ENCODE data around the gene DNMT3A.

The DNMT3A gene

GRCh38 chr2:25369876-25370275 is 28.2 kb upstream of the DNMT3A start:
- POLR2A ChIA-PET, result no interaction called here
- no peak for TF ChIP-seq CTCF (IDR thresholded peaks at IDR 0.05; ENCODE audit: insufficient read depth, low read length, missing control alignments)
- CTCF ChIA-PET, result interaction anchor here (11.1 kb wide), 1 partner anchor 9 kb away, joined by 184 read pairs; no protein-coding TSS in a partner anchor
- H3K4me3 ChIP-seq (ENCODE audit: low read depth, low read length), result no peak overlapping the region
- DNase-seq (ENCODE audit: low read depth, low spot score), result no peak

GRCh38 chr2:25369439-25369838 is 27.7 kb upstream of the DNMT3A start:
- ChIA-PET CTCF (interaction anchor here (5.4 to 11.1 kb wide), 2 partner anchors 7 to 9 kb away, joined by 80 to 184 read pairs; no protein-coding TSS in a partner anchor), POLR2A (no interaction called here)
- TF ChIP-seq CTCF (IDR thresholded peaks at IDR 0.05; ENCODE audit: insufficient read depth, low read length, missing control alignments), result no peak
- no peak overlapping the region for H3K4me3 ChIP-seq (ENCODE audit: low read depth, low read length)
- no peak for DNase-seq (ENCODE audit: low read depth, low spot score)

- no peak for DNase-seq (ENCODE audit: low read depth, low spot score)
- TF ChIP-seq CTCF (IDR thresholded peaks at IDR 0.05; ENCODE audit: insufficient read depth, low read length, missing control alignments), result no peak
- POLR2A ChIA-PET, result no interaction called here
- CTCF ChIA-PET, result interaction anchor here (5.4 to 11.1 kb wide), 2 partner anchors 7 to 8 kb away, joined by 80 to 184 read pairs; no protein-coding TSS in a partner anchor
- H3K4me3 ChIP-seq (ENCODE audit: low read depth, low read length), result no peak overlapping the region
Observed at GRCh38 chr2:25368660-25369059, 26.9 kb upstream of the DNMT3A start.

- ChIA-PET CTCF (interaction anchor here (5.4 kb wide), 1 partner anchor 9 kb away, joined by 80 read pairs; no protein-coding TSS in a partner anchor), POLR2A (no interaction called here)
- no peak for TF ChIP-seq CTCF (IDR thresholded peaks at IDR 0.05; ENCODE audit: insufficient read depth, low read length, missing control alignments)
- no peak for DNase-seq (ENCODE audit: low read depth, low spot score)
- no peak overlapping the region for H3K4me3 ChIP-seq (ENCODE audit: low read depth, low read length)
Observed at GRCh38 chr2:25367296-25367695, 25.6 kb upstream of the DNMT3A start.

- no peak overlapping the region for H3K4me3 ChIP-seq (ENCODE audit: low read depth, low read length)
- no peak for TF ChIP-seq CTCF (IDR thresholded peaks at IDR 0.05; ENCODE audit: insufficient read depth, low read length, missing control alignments)
- DNase-seq (ENCODE audit: low read depth, low spot score), result no peak
- ChIA-PET CTCF (interaction anchor here (5.4 kb wide), 1 partner anchor 9 kb away, joined by 80 read pairs; no protein-coding TSS in a partner anchor), POLR2A (no interaction called here)
Observed at GRCh38 chr2:25366629-25367028, 24.9 kb upstream of the DNMT3A start.

GRCh38 chr2:25365241-25365640 is 23.5 kb upstream of the DNMT3A start:
- ChIA-PET POLR2A (no interaction called here), CTCF (interaction anchor here (1.0 to 5.4 kb wide), 5 partner anchors 11 to 202 kb away, joined by 3 to 80 read pairs (median 4); no protein-coding TSS in a partner anchor)
- no peak for TF ChIP-seq CTCF (IDR thresholded peaks at IDR 0.05; ENCODE audit: insufficient read depth, low read length, missing control alignments)
- no peak overlapping the region for H3K4me3 ChIP-seq (ENCODE audit: low read depth, low read length)
- no peak for DNase-seq (ENCODE audit: low read depth, low spot score)
